Activated T-cell treated with anti-CD3 and anti-CD28 coated beads for 24 hours (primary cell): ENCODE data around the gene SNRPA.
"Not testable (repeated sequence)": the region's sequence is repeated elsewhere in the genome, so short reads cannot be mapped to it uniquely, and the experiment has no call there.

Source experiments
- DNase-seq: peaks from one replicate; pipeline ENCODE4 v3.0.0-alpha.2; 2020; ENCODE audit warnings: low read depth

Gene SNRPA

GRCh38 chr19:40777937-40778705 lies 27.1 kb downstream of the SNRPA start, which contains the start of gene RAB4B:
Gene RAB4B (plus strand): TSS chr19:40778247. CDS start chr19:40778376, 129 bp downstream.
- peak; percentile 100 for DNase-seq

- no peak for DNase-seq
Observed at GRCh38 chr19:40778706-40779284, 27.8 kb downstream of the SNRPA start.

DNA sequence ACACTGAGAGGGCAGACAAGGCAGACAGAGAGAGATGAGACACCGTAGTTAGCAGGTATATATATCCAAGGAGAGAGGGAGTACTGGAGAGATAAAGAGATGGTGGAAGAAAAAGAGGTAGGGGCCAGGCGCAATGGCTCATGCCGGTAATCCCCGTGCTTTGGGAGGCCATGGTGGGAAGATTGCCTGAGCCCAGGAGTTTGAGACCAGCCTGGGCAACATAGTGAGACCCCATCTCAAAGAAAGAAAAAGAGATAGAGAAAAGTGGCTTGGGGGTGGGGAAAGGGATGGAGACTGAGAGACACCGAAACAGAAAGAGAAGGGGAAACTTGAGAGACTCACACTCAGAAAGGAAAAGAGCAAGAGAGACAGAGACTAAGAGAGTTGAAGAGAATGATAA lies 29.6 kb downstream of the SNRPA start:
- DNase-seq, result no peak

DNA sequence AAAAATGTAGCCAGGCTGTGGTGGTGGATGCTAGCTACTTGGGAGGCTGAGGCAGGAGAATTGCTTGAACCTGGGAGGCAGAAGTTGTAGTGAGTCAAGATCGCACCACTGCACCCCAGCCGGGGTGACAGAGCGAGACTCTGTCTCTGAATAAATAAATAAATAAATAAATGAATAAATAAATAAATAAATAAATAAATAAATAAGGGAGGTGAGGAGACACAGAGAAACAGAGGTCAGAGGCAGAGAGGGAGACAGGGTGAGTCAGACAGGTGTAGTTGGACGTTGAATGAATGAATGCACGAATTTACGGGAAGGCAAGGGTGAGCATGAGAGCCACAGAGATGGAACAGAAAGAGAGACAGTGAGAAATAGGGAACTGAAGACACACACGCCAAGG lies 30.1 kb downstream of the SNRPA start:
- no peak for DNase-seq

DNA sequence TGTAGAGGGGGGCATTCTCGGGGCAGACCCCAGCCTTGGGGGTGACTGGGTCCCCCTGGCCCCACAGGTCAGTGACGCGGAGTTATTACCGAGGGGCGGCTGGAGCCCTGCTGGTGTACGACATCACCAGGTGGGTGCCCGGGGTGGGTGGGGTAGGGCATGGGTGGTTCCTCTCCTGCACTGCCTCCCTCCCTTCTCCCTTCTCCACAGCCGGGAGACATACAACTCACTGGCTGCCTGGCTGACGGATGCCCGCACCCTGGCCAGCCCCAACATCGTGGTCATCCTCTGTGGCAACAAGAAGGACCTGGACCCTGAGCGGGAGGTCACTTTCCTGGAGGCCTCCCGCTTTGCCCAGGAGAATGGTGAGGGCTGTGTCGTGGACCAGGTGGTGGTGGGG lies 32.7 kb downstream of the SNRPA start:
- no peak for DNase-seq

- DNase-seq, result not testable (repeated sequence)
Observed at GRCh38 chr19:40784146-40784545, 33.1 kb downstream of the SNRPA start.

GRCh38 chr19:40785526-40785925 lies 34.5 kb downstream of the SNRPA start:
- no peak for DNase-seq

DNA sequence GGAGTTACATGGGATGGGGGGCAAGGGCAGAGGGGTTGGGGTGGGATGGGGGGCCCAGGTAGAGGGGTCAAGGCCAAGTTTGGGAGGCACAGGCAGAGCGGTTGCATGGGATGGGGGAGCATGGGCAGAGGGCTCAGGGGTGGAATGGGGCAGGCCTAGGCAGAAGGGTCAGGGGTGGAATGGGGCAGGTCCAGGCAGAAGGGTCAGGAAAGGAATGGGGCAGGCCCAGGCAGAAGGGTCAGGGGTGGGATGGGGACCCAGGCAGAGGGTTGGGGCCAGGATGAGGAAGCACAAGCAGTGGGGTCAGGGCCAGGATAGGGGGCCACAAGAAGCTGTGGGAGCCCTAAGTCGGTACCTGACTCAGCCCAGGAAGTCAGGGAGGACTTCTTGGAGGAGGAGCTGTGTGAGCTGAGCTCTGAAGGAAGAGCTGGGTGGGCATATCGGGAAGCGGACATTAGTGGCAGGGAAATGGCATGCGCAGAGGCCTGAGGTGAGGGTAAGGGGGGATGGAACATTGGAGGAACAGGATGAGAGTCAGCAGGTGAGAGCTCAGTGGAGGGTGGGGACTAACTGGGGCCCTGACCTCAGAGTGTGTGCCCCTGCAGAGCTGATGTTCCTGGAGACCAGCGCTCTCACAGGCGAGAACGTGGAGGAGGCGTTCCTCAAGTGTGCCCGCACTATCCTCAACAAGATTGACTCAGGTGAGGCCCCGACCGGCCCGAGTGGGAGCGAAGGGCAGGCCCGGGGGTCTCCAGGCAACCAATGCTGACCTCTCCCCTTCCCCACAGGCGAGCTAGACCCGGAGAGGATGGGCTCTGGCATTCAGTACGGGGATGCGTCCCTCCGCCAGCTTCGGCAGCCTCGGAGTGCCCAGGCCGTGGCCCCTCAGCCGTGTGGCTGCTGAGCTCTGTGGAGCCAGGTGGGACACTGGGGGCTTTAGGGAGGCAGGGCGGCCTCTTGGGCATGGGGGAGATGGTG lies 35.3 kb downstream of the SNRPA start:
- DNase-seq, result no peak

GRCh38 chr19:40791349-40791748 lies 40.3 kb downstream of the SNRPA start:
- DNase-seq, result no peak

GRCh38 chr19:40791996-40792395 lies 41.0 kb downstream of the SNRPA start:
- DNase-seq, result no peak

- no peak for DNase-seq
Observed at GRCh38 chr19:40797166-40797962, 46.4 kb downstream of the SNRPA start.

DNA sequence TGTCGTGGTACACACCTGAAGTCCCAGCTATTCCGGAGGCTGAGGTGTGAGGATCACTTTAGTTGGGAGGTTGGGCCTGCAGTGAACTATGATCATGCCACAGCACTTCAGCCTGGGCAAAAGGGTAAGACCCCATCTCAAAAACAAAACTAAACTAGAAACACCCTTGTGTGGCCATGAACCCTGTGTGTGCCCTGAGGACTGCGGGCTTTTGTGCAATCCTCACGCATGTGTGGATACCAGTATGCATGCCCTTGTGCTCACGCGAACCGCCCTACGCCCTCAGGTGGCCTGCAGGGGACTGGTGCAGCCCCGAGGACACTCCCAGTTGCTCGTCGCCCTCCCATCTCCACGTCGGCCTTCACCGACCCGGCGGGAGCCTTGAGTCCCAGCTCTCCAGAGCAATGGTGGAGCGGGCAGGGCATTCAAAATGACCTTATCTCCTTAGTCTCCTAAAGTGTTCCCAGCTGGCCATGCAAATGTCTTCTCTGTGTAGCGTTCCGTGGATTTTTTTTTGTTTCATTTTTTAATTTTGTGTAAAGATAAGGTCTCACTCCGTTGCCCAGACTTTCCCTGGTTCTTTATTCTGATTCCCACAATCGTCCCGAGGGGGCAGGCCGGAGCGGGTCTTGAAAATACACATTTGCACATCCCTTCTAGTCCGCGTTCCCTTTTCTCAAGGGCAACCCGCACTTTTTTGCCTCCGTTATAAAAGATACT lies 47.1 kb downstream of the SNRPA start:
- no peak for DNase-seq

DNA sequence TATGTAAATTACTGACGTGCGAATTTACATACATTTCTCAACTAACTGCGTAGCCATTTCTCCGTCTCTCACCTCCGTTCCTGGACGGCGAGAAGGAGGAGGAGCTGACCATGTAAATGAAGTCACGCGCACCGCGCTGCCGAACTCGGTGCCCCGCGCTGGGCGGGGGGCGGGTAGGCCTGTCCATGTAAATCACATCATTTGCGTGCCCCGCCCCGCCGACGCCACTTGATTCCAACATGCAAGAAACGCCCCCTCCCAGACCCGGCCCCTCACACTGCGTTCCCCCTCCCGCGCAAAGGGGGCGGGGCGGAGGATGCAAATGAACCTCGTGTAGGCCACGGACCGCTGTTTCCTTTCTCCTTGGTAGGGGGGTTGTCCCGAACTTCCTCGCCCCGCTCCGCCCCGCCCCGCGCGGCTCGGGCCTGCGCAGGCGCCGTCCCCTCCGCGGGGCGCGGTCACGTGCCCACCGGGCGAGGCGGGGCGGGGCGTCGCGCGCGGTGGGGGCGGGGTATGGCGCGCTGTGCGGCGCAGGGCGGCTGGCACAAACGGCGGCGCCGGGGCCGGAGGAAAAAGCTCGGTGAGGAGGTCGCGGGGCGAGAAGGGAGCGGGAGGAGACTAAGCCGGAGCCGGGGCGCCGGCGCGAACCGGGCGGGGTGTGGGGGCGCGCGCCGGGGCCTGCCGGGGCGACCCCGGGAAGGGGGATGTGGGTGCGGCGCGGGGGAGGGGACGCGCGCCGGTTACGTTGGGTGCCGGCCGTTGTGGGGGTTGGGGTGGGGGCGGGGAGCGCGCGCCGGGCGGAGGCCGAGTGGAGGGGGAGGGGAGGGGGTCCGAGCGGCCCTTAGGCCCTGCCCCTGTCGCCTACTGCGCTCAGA lies 47.9 kb downstream of the SNRPA start, which contains the start of gene EGLN2:
TSS of gene EGLN2 (plus strand) at position 509 of the 875 bp plus-strand sequence. CDS start 1,382 bp downstream, outside the sequence.
- peak; percentile 100 for DNase-seq

GRCh38 chr19:40799558-40800338 lies 48.7 kb downstream of the SNRPA start:
- no peak for DNase-seq

DNA sequence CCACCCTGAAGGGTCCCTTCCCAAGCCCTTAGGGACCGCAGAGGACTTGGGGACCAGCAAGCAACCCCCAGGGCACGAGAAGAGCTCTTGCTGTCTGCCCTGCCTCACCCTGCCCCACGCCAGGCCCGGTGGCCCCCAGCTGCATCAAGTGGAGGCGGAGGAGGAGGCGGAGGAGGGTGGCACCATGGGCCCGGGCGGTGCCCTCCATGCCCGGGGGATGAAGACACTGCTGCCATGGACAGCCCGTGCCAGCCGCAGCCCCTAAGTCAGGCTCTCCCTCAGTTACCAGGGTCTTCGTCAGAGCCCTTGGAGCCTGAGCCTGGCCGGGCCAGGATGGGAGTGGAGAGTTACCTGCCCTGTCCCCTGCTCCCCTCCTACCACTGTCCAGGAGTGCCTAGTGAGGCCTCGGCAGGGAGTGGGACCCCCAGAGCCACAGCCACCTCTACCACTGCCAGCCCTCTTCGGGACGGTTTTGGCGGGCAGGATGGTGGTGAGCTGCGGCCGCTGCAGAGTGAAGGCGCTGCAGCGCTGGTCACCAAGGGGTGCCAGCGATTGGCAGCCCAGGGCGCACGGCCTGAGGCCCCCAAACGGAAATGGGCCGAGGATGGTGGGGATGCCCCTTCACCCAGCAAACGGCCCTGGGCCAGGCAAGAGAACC lies 49.5 kb downstream of the SNRPA start:
- no peak for DNase-seq

GRCh38 chr19:40800997-40801377 lies 50.0 kb downstream of the SNRPA start:
- DNase-seq, result no peak

- DNase-seq, result no peak
Observed at GRCh38 chr19:40801426-40802299, 50.7 kb downstream of the SNRPA start.
